Measurements from ENCODE around the gene GDPD5.

GDPD5 gene

GRCh38 chr11:75439026-75439425, 86.7 kb downstream of the GDPD5 start:
- no peak overlapping the region for H3K27ac ChIP-seq
- TF ChIP-seq ZFX (IDR thresholded peaks at IDR 0.05) (no peak), CTCF (conservative IDR thresholded peaks at IDR 0.05) (no peak)

DNA sequence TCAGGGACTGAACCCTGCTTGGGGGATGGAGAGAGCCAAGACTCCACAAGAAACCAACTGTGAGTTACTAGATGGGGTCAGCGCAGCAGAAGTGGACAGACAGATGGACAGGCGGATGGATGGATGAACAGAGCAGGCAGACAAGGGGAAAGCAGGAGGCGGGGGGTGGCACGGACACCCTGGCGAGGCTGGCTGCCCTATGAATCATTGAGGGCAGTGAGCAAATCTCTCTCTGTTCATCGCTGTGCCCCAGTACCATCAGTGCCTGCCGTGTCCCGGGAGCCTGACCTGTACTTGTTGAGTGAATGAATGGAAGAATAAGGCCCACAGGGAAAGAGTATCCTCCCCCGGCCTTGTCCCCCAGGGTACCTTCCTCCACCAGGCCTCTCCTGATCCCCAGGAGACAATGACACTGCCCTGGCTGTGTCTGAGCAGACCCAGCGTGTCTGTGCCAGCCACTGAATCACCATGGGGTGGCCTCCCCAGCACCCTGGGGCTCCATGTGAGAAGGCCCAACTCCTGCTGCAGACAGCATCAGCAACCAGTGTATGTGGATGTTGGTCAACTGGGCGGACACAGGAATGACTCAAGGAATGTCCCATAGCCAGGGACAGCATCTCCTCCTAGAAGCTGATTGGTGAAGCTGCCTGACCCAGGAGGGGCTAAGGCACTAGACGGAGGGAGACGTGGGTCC, 87.6 kb downstream of the GDPD5 start:
- TF ChIP-seq CTCF (conservative IDR thresholded peaks at IDR 0.05) (no peak), ZFX (IDR thresholded peaks at IDR 0.05) (no peak)
- no peak overlapping the region for H3K27ac ChIP-seq

- TF ChIP-seq ZFX (IDR thresholded peaks at IDR 0.05) (no peak), CTCF (conservative IDR thresholded peaks at IDR 0.05) (no peak)
- H3K27ac ChIP-seq: no peak overlapping the region
Measured at GRCh38 chr11:75436806-75437205, 88.9 kb downstream of the GDPD5 start.

DNA sequence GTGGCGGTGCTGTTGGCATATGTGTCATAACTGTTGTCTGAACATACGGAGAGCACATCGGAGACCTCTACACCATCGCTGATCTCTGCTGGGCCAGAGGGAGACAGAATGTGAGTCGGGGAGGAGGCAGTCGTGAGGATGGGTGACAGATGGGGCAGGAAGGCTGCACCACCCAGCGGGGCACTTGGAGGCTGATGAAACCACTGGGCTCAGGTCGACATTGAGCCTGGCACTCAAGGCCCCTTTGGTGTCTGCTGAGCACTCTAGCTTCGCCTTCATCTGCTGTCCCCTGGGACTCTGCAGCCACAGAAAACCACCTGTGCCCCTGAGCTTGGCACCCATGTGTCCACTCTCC, 90.2 kb downstream of the GDPD5 start:
- no peak for TF ChIP-seq ZFX (IDR thresholded peaks at IDR 0.05)
- H3K27ac ChIP-seq: no peak overlapping the region

GRCh38 chr11:75434886-75435570, 90.7 kb downstream of the GDPD5 start:
- TF ChIP-seq ZFX (IDR thresholded peaks at IDR 0.05) (no peak), CTCF (conservative IDR thresholded peaks at IDR 0.05) (no peak)
- H3K27ac ChIP-seq: no peak overlapping the region

GRCh38 chr11:75434051-75434450, 91.7 kb downstream of the GDPD5 start:
- no peak overlapping the region for H3K27ac ChIP-seq
- TF ChIP-seq CTCF (conservative IDR thresholded peaks at IDR 0.05): no peak
- TF ChIP-seq ZFX (IDR thresholded peaks at IDR 0.05): no peak

GRCh38 chr11:75433443-75433842, 92.3 kb downstream of the GDPD5 start:
- no peak overlapping the region for H3K27ac ChIP-seq
- no peak for TF ChIP-seq CTCF (conservative IDR thresholded peaks at IDR 0.05)
- TF ChIP-seq ZFX (IDR thresholded peaks at IDR 0.05): no peak

- H3K27ac ChIP-seq: no peak within 1 kb of the TSS; the same call in 1 of the 2 replicates
- no peak for TF ChIP-seq ZFX (IDR thresholded peaks at IDR 0.05)
- TF ChIP-seq CTCF (conservative IDR thresholded peaks at IDR 0.05): no peak
Measured at GRCh38 chr11:75432911-75433321, 92.8 kb downstream of the GDPD5 start, which contains the start of gene KLHL35. KLHL35 (minus strand) TSS chr11:75433203; CDS start chr11:75430629, 2,574 bp downstream.

All from C4-2B (cell line).